K562 (cell line): ENCODE measurements around the gene NAALAD2. TPM values are rescaled to one million over a fixed set of nuclear protein-coding genes. Genes with fewer than 3 reads are reported as not detected.

Source experiments
- ATAC-seq: fragments of 200-7000 bp; cut with Tn5 transposase; 3 replicates; pipeline ENCODE4 v1.9.1; 2020; ENCODE audit warnings: moderate library complexity
- BruUV-seq: library from RNA; stranded (reverse); fragments of 400-500 nt; replicated peaks from 2 replicates; lab custom pipeline; 2021; lab: Mats Ljungman, UMichigan
- CTCF ChIA-PET: fragments of 300-600 bp; formaldehyde crosslinking; extraction: SDS; loops from one replicate; lab custom pipeline; 2021; ENCODE audit warnings: low intra/inter-chr PET ratio; lab: Yijun Ruan, JAX
- POLR2A ChIA-PET: fragments of 300-600, 350-650 bp; sonication (Branson Sonifier 250); formaldehyde crosslinking; extraction: SDS; loops from one replicate; lab custom pipeline; 2021; ENCODE audit warnings: antibody characterized with exemption, inconsistent platforms; lab: Yijun Ruan, JAX
- DNase-seq, 4 experiments: peaks; one replicate each; pipeline versions ENCODE4 v3.0.0 to v3.0.0-alpha.2; 2011 to 2018; ENCODE audit warnings: low spot score in 3 of 4, mixed read lengths in 3 of 4; ENCODE audit errors: extremely low read depth in 1 of 4
- FAIRE-seq: peaks from 2 replicates; lab custom pipeline; 2011; peaks lifted over from hg19 to GRCh38; lab: Jason Lieb, UNC
- H2AFZ ChIP-seq: 2 replicates; pipeline ENCODE4 v1.6.0; 2011; ENCODE audit warnings: low read depth, low read length, control low read depth, inconsistent platforms
- H3K27ac ChIP-seq: fragments of 200-600 bp; 3 replicates; pipeline ENCODE4 v1.8.0; 2011; ENCODE audit warnings: low read depth, mild to moderate bottlenecking, control low read depth, inconsistent platforms, low read length, moderate library complexity, mixed read lengths; ENCODE audit errors: extremely low read depth
- H3K27me3 ChIP-seq, 2 experiments: fragments of 300-600 bp in 1 of 2; 2 replicates in 1 of 2; 3 replicates in 1 of 2; pipeline versions ENCODE4 v1.6.0 to v1.8.0; 2011; ENCODE audit warnings: inconsistent platforms in 2 of 2, low read length in 2 of 2, mild to moderate bottlenecking in 1 of 2, mixed read lengths in 1 of 2, moderate library complexity in 1 of 2; ENCODE audit not compliant: control insufficient read depth in 2 of 2, insufficient read depth in 2 of 2
- H3K36me3 ChIP-seq: fragments of 300-600 bp; 3 replicates; pipeline ENCODE4 v1.8.0; 2011; ENCODE audit warnings: mild to moderate bottlenecking, low read length, inconsistent platforms; ENCODE audit not compliant: control insufficient read depth, insufficient read depth
- H3K4me1 ChIP-seq, 2 experiments: fragments of 200-600 bp in 1 of 2; replicated peaks in 1 of 2; 2 replicates in 1 of 2; 3 replicates in 1 of 2; pipeline versions ENCODE4 v1.5.1 to v1.8.0; 2011; ENCODE audit warnings: inconsistent platforms in 2 of 2, low read length in 2 of 2, mild to moderate bottlenecking in 1 of 2, mixed read lengths in 1 of 2, moderate library complexity in 1 of 2; ENCODE audit not compliant: control insufficient read depth in 2 of 2, insufficient read depth in 2 of 2
- H3K4me2 ChIP-seq: 2 replicates; pipeline ENCODE4 v1.6.1; 2011; ENCODE audit warnings: low read length, control low read depth, inconsistent platforms, mixed read lengths; ENCODE audit not compliant: insufficient read depth
- H3K4me3 ChIP-seq: fragments of 200-600 bp; sonication (generic), shearing (Covaris generic); 2 replicates; pipeline ENCODE4 v1.5.1; 2016; ENCODE audit warnings: control low read depth, inconsistent platforms
- H3K79me2 ChIP-seq: fragments of 200-600 bp; 3 replicates; pipeline ENCODE4 v1.8.0; 2011; ENCODE audit warnings: low read length, inconsistent platforms; ENCODE audit not compliant: control insufficient read depth, insufficient read depth
- H3K9ac ChIP-seq, 2 experiments: 2 replicates each; pipeline versions ENCODE4 v1.6.0 to v1.6.1; 2011; ENCODE audit warnings: low read depth in 2 of 2, low read length in 2 of 2, control low read depth in 1 of 2, inconsistent platforms in 1 of 2, mild to moderate bottlenecking in 1 of 2, mixed read lengths in 1 of 2; ENCODE audit not compliant: insufficient read depth in 1 of 2
- H3K9me1 ChIP-seq: one replicate; pipeline ENCODE4 v1.6.0; 2011; ENCODE audit warnings: inconsistent platforms, mild to moderate bottlenecking, low read length, moderate library complexity; ENCODE audit not compliant: control insufficient read depth, insufficient read depth
- H3K9me3 ChIP-seq: replicated peaks from 2 replicates; pipeline ENCODE4 v1.5.1; 2011; ENCODE audit warnings: low read depth, low read length, inconsistent platforms; ENCODE audit not compliant: control insufficient read depth, insufficient read depth
- H4K20me1 ChIP-seq: replicated peaks from 2 replicates; pipeline ENCODE4 v1.6.1; 2011; ENCODE audit warnings: low read length, inconsistent platforms, mixed read lengths; ENCODE audit not compliant: control insufficient read depth, insufficient read depth
- CBX1 ChIP-seq: sonication (generic); IDR thresholded peaks from 2 replicates; pipeline ENCODE4 v1.6.1; 2016; ENCODE audit warnings: antibody characterized with exemption, low read depth, mild to moderate bottlenecking
- GABPA ChIP-seq: fragments of 200-800 bp; sonication (Bioruptor generic); conservative IDR thresholded peaks from 2 replicates; pipeline ENCODE4 v1.6.1; 2016; ENCODE audit warnings: low read depth, missing genetic modification characterization, missing compliant biosample characterization
- MCM5 ChIP-seq: fragments of 450-650 bp; IDR thresholded peaks from 2 replicates; pipeline ENCODE4 v1.6.1; 2016; ENCODE audit warnings: low read depth
- NRF1 ChIP-seq, 2 experiments: fragments of 450-650 bp; IDR thresholded peaks in 1 of 2; conservative IDR thresholded peaks in 1 of 2; 2 replicates each; pipeline ENCODE4 v1.6.1; 2014; ENCODE audit warnings: mild to moderate bottlenecking in 2 of 2
- PCBP1 ChIP-seq: fragments of 200-400 bp; formaldehyde crosslinking; IDR thresholded peaks from 2 replicates; pipeline ENCODE4 v1.6.1; 2018; ENCODE audit warnings: mild to moderate bottlenecking, low read depth, low read length; ENCODE audit not compliant: poor library complexity, severe bottlenecking
- RBM22 ChIP-seq: fragments of 200-400 bp; formaldehyde crosslinking; IDR thresholded peaks from 2 replicates; pipeline ENCODE4 v1.6.1; 2018; ENCODE audit warnings: low read length, low read depth; ENCODE audit not compliant: poor library complexity, severe bottlenecking
- ZNF217 ChIP-seq: sonication (generic); formaldehyde crosslinking; IDR thresholded peaks from 2 replicates; pipeline ENCODE4 v1.8.0; 2022; ENCODE audit warnings: mild to moderate bottlenecking, missing genetic modification reagents
- ZNF354B ChIP-seq: fragments of 250-450 bp; sonication (Bioruptor Pico); IDR thresholded peaks from 2 replicates; pipeline ENCODE4 v1.4.0; 2020
- ZNF609 ChIP-seq: sonication (generic); formaldehyde crosslinking; IDR thresholded peaks from 2 replicates; pipeline ENCODE4 v1.8.1; 2023; ENCODE audit warnings: missing genetic modification reagents, mild to moderate bottlenecking, borderline replicate concordance
- ZNF79 ChIP-seq: fragments of 250-450 bp; sonication (Bioruptor Pico); IDR thresholded peaks from 2 replicates; pipeline ENCODE4 v1.4.0; 2020; ENCODE audit warnings: low read depth, mild to moderate bottlenecking, moderate library complexity
- ZNF830 ChIP-seq: fragments of 250-450 bp; sonication (Bioruptor Pico); IDR thresholded peaks from 2 replicates; pipeline ENCODE4 v1.5.0; 2021; ENCODE audit warnings: mild to moderate bottlenecking
- WGBS: fragments of 100-300 bp; shearing (Covaris generic); methylation state at CpG from one replicate; pipeline ENCODE4 v1.1.6; 2016; ENCODE audit warnings: low coverage, mixed read lengths; ENCODE audit not compliant: insufficient coverage; ENCODE audit errors: missing lambda C conversion rate; 5-methylcytosine and 5-hydroxymethylcytosine counted together
- in situ Hi-C: fragments of 300-500 bp; cut with MboI; formaldehyde crosslinking; loops from 4 replicates; pipeline ENCODE4 v1.15.0; 2018; ENCODE audit warnings: inconsistent platforms, mixed read lengths
- intact Hi-C: fragments of 100-400 bp; cut with micrococcal nuclease; formaldehyde crosslinking; loops from 2 replicates; pipeline ENCODE4 v1.14.2; 2022
- polyA plus RNA-seq, 8 experiments: library from polyadenylated mRNA; depleted of rRNA in 4 of 8; stranded (reverse) in 5 of 8; unstranded in 3 of 8; fragments of >200 nt; fragmentation: Nextera tagmentation in 2 of 8; fragmentation: Illumina TruSeq in 1 of 8; extraction: Ambion mirVana in 2 of 8; extraction: Trizol in 1 of 8; gene quantifications; 2 replicates each; pipeline versions ENCODE4 v1.2.1 to v1.2.3, GENCODE V29; 2011 to 2014; ENCODE audit warnings: inconsistent platforms in 1 of 8, missing spikeins in 1 of 8
- total RNA-seq, 7 experiments: library from RNA; depleted of rRNA in 6 of 7; stranded (reverse); fragments of >200 nt in 6 of 7; fragmentation: Illumina TruSeq in 2 of 7; extraction: Trizol in 2 of 7; gene quantifications; 2 replicates each; pipeline versions ENCODE4 v1.2.1 to v1.2.3, GENCODE V29; 2011 to 2021; ENCODE audit warnings: low replicate concordance in 1 of 7

The NAALAD2 gene
- total and polyA plus RNA-seq, 9 of the 15 experiments (the other 6 are each of a cell fraction or from before 2014, with no cell fraction given) = 0.05 to 0.24 (median 0.12) TPM

DNA sequence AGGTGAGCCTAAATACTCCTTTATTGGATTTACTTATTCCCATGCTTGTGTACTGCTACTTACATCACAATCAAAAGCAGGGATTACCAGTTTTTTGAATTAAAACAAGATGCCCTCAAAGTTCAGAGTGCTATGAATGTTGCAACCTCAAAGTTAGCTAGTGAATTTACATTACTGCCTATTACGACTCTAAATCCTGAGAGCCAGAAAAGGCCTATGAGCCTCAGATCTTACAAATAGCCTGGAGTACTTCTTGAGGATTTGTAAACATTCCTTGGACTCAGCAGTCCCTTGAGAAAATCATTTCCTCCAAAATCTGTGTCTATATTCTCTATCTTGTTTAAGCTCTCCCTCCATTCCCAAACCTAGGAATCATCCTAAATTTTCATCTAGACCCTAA is 62.9 kb downstream of the NAALAD2 start:
- ATAC-seq (no peak), DNase-seq (no peak), FAIRE-seq (no peak)
- in situ Hi-C loops (no loop called here), intact Hi-C loops (no loop called here)
- Histone ChIP-seq H3K9ac (no peak overlapping the region), H3K4me2 (no peak overlapping the region), H3K79me2 (no peaks in the 10 kb centered on the region), H3K4me3 (no peak overlapping the region), H3K9me1 (no peaks in the 10 kb centered on the region), H3K9me3 (no peaks in the 10 kb centered on the region), H3K4me1 (no peaks in the 10 kb centered on the region), H3K27ac (no peak overlapping the region), H3K27me3 (no peaks in the 10 kb centered on the region), H2AFZ (no peak overlapping the region), H3K36me3 (peaks cover 64% of the 10 kb centered on the region), H4K20me1 (no peaks in the 10 kb centered on the region)
- BruUV-seq = no TSS peak
- CTCF ChIA-PET = no interaction called here
- POLR2A ChIA-PET = interaction anchor here (0.6 kb wide), 1 partner anchor 50 kb away, joined by 4 read pairs; no protein-coding TSS in a partner anchor
- 100% methylated on average over 1 of the region's 1 CpG for WGBS
- TF ChIP-seq RBM22 = no peak
- no peak for TF ChIP-seq ZNF354B (CRISPR knock-in tag)
- TF ChIP-seq NRF1 (conservative IDR thresholded peaks at IDR 0.05 in 1 of 2, IDR thresholded peaks at IDR 0.05 in 1 of 2) = no peak
- TF ChIP-seq ZNF217 (CRISPR knock-in tag) = no peak
- TF ChIP-seq PCBP1 = no peak
- no peak for TF ChIP-seq GABPA (tag)
- TF ChIP-seq ZNF79 (CRISPR knock-in tag) = no peak
- TF ChIP-seq CBX1 = no peak
- no peak for TF ChIP-seq ZNF609
- TF ChIP-seq ZNF830 = no peak
- TF ChIP-seq MCM5 = no peak
